C4-2B (cell line): ENCODE data around the gene RBM45.

ENCODE experiments used
- ZFX ChIP-seq: fragments of 450-650 bp; IDR thresholded peaks from 2 replicates; pipeline ENCODE4 v1.6.1; 2017
- TF ChIP-seq, protein P1 (sequence below): fragments of 450-650 bp; conservative IDR thresholded peaks from 2 replicates; pipeline ENCODE4 v1.5.1; 2017; ENCODE audit warnings: mild to moderate bottlenecking

DNA sequence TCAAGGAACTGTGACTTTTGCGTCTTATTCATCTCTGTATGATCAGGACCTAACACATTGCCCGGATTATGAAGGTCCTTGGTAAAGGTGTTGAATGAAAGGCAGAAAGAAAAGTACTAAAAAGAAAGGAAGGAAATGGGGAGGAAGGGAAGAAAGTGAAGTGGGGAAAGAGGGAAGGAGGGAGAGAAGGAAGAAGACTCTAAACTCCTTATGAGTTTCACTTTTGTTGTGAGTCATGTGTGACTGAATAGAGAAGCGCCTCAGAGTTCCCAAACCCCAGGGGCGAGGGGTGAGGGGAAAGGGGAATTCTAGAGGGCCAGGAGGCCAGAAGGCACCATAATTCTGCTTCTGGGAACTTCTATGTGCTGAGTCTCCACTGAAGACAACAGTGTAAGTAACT, 51.2 kb downstream of the RBM45 start:
- TF ChIP-seq, protein P1, sequence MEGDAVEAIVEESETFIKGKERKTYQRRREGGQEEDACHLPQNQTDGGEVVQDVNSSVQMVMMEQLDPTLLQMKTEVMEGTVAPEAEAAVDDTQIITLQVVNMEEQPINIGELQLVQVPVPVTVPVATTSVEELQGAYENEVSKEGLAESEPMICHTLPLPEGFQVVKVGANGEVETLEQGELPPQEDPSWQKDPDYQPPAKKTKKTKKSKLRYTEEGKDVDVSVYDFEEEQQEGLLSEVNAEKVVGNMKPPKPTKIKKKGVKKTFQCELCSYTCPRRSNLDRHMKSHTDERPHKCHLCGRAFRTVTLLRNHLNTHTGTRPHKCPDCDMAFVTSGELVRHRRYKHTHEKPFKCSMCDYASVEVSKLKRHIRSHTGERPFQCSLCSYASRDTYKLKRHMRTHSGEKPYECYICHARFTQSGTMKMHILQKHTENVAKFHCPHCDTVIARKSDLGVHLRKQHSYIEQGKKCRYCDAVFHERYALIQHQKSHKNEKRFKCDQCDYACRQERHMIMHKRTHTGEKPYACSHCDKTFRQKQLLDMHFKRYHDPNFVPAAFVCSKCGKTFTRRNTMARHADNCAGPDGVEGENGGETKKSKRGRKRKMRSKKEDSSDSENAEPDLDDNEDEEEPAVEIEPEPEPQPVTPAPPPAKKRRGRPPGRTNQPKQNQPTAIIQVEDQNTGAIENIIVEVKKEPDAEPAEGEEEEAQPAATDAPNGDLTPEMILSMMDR: no peak
- TF ChIP-seq ZFX: no peak
